Endothelial cell (in vitro differentiated cells): Measurements from ENCODE around the gene SLC39A3. TPM values are rescaled to one million over a fixed set of nuclear protein-coding genes. Genes with fewer than 3 reads are reported as not detected.

Experiments
- DNase-seq: peaks from one replicate; pipeline ENCODE4 v3.0.0; 2021; ENCODE audit warnings: low spot score
- H3K27ac Mint-ChIP-seq: one replicate; pipeline ENCODE4 v1.8.0; 2021; ENCODE audit warnings: mixed read lengths, inconsistent platforms; ENCODE audit not compliant: unreplicated experiment
- H3K27me3 Mint-ChIP-seq: one replicate; pipeline ENCODE4 v1.8.0; 2021; ENCODE audit warnings: mild to moderate bottlenecking, moderate library complexity, mixed read lengths, inconsistent platforms; ENCODE audit not compliant: unreplicated experiment
- H3K36me3 Mint-ChIP-seq: one replicate; pipeline ENCODE4 v1.8.0; 2021; ENCODE audit warnings: mild to moderate bottlenecking, low read depth, mixed read lengths, inconsistent platforms; ENCODE audit not compliant: unreplicated experiment
- H3K4me1 Mint-ChIP-seq: one replicate; pipeline ENCODE4 v1.8.0; 2021; ENCODE audit warnings: mild to moderate bottlenecking, mixed read lengths, inconsistent platforms; ENCODE audit not compliant: unreplicated experiment
- H3K4me3 Mint-ChIP-seq: one replicate; pipeline ENCODE4 v1.8.0; 2021; ENCODE audit warnings: mild to moderate bottlenecking, mixed read lengths, inconsistent platforms; ENCODE audit not compliant: unreplicated experiment
- H3K9me3 Mint-ChIP-seq: one replicate; pipeline ENCODE4 v1.8.0; 2021; ENCODE audit warnings: mixed read lengths, inconsistent platforms; ENCODE audit not compliant: unreplicated experiment
- CTCF ChIP-seq: fragments of 200-600 bp; sonication (generic); IDR thresholded peaks from one replicate; pipeline ENCODE4 v1.5.0; 2021; ENCODE audit warnings: antibody characterized with exemption; ENCODE audit not compliant: unreplicated experiment
- long read RNA-seq: library from polyadenylated mRNA; unstranded; transcript quantifications from one replicate; pipeline ENCODE4 v2.0.0, GENCODE V29; 2020; ENCODE audit not compliant: unreplicated experiment
- total RNA-seq: library from RNA; stranded (reverse); fragmentation: NEBNext Ultra II Directional; extraction: Animal tissue kit (Norgen Biotek cat#: 25700); gene quantifications from one replicate; pipeline ENCODE4 v1.2.1, GENCODE V29; 2021; ENCODE audit not compliant: unreplicated experiment

Gene SLC39A3
- 28.7 TPM for total RNA-seq
- long read RNA-seq, transcript SLC39A3-201 (3 exons, 1,502 nt), result major isoform, 45 of 52 reads
- long read RNA-seq, partial matches to known transcripts, result 1 of 52 reads
- long read RNA-seq, other reads (novel, unspliced or antisense), result 3 of 52 reads

GRCh38 chr19:2739602-2740313, at the start of gene SLC39A3:
Gene SLC39A3, minus strand, starts transcription at chr19:2740017. Its CDS starts 2,760 bp downstream, at chr19:2737257.
- peak within 1 kb of the TSS; percentile 91 for H3K4me3 Mint-ChIP-seq
- peaks cover 21% of the 10 kb centered on the region for H3K36me3 Mint-ChIP-seq
- peaks cover 4% of the 10 kb centered on the region for H3K4me1 Mint-ChIP-seq
- H3K27ac Mint-ChIP-seq, result peak within 1 kb of the TSS; percentile 30
- TF ChIP-seq CTCF, result no peak
- H3K9me3 Mint-ChIP-seq, result no peaks in the 10 kb centered on the region
- peaks cover 4% of the 10 kb centered on the region for H3K27me3 Mint-ChIP-seq
- peak; percentile 99 for DNase-seq

GRCh38 chr19:2788237-2788636, 48.4 kb upstream of the SLC39A3 start:
- H3K27ac Mint-ChIP-seq, result no peak overlapping the region
- H3K36me3 Mint-ChIP-seq, result peaks cover 8% of the 10 kb centered on the region
- H3K27me3 Mint-ChIP-seq, result peaks cover 6% of the 10 kb centered on the region
- peaks cover 12% of the 10 kb centered on the region for H3K4me1 Mint-ChIP-seq
- H3K9me3 Mint-ChIP-seq, result no peaks in the 10 kb centered on the region
- DNase-seq, result no peak
- TF ChIP-seq CTCF, result no peak
- no peak overlapping the region for H3K4me3 Mint-ChIP-seq

- TF ChIP-seq CTCF, result no peak
- peak overlapping the region; percentile 80 for H3K4me3 Mint-ChIP-seq
Observed at GRCh38 chr19:2787115-2787514, 47.3 kb upstream of the SLC39A3 start.

GRCh38 chr19:2785244-2785997, 45.6 kb upstream of the SLC39A3 start, which contains the start of gene THOP1:
Gene THOP1, plus strand, starts transcription at chr19:2785503. Its CDS starts 160 bp downstream, at chr19:2785663.
- H3K4me1 Mint-ChIP-seq, result peaks cover 22% of the 10 kb centered on the region
- no peaks in the 10 kb centered on the region for H3K9me3 Mint-ChIP-seq
- peaks cover 11% of the 10 kb centered on the region for H3K27me3 Mint-ChIP-seq
- H3K4me3 Mint-ChIP-seq, result peak within 1 kb of the TSS; percentile 97
- peak within 1 kb of the TSS; percentile 90 for H3K27ac Mint-ChIP-seq
- H3K36me3 Mint-ChIP-seq, result peaks cover 5% of the 10 kb centered on the region
- DNase-seq, result peak; percentile 97
- no peak for TF ChIP-seq CTCF

More at GRCh38 chr19:2787115-2787514, 47.3 kb upstream of the SLC39A3 start:
- Mint-ChIP-seq H3K9me3 (no peaks in the 10 kb centered on the region), H3K4me1 (peaks cover 16% of the 10 kb centered on the region), H3K27me3 (peaks cover 11% of the 10 kb centered on the region), H3K36me3 (peaks cover 4% of the 10 kb centered on the region), H3K27ac (no peak overlapping the region)
- DNase-seq, result no peak

- DNase-seq, result no peak
- H3K27me3 Mint-ChIP-seq, result peaks cover 7% of the 10 kb centered on the region
- no peaks in the 10 kb centered on the region for H3K9me3 Mint-ChIP-seq
- TF ChIP-seq CTCF, result no peak
- peaks cover 10% of the 10 kb centered on the region for H3K36me3 Mint-ChIP-seq
- peak overlapping the region; percentile 83 for H3K27ac Mint-ChIP-seq
- H3K4me3 Mint-ChIP-seq, result peak overlapping the region; percentile 85
- H3K4me1 Mint-ChIP-seq, result peaks cover 27% of the 10 kb centered on the region
Observed at GRCh38 chr19:2783781-2784145, 43.9 kb upstream of the SLC39A3 start.
